HG03039 (cell line): Measurements from ENCODE around the gene LCE5A.
"Not testable (repeated sequence)": the region's sequence is repeated elsewhere in the genome, so short reads cannot be mapped to it uniquely, and the experiment has no call there.

ENCODE experiments used
- ATAC-seq: cut with Tn5 transposase; IDR thresholded peaks from one replicate; pipeline ENCODE4 v1.9.1; 2021; ENCODE audit warnings: mild to moderate bottlenecking, moderate library complexity; ENCODE audit not compliant: unreplicated experiment

LCE5A gene, protein sequence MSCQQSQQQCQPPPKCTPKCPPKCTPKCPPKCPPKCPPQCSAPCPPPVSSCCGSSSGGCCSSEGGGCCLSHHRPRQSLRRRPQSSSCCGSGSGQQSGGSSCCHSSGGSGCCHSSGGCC

DNA sequence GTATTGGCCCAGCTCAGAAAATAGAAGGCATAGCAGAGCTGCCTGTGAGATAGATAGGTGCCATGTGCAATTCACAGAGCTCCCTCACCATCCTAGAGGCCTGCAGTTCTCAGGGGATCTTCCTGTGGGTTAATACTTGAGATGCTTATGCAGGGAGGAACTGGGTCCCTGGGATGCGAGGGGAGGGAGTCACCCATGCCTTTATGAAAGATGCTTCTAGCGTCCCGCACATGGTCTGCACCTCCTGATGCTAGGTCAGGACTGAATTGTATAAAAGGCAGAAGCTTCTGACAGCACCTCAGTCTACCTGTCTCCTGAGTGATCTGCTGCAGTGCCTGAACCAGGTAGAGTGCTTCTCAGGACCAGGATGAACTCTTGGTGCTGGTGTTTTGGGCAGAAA lies at the start of gene LCE5A:
Gene LCE5A (plus strand): TSS at position 301 of the 400 bp plus-strand sequence. CDS start 732 bp downstream, outside the sequence.
- no peak for ATAC-seq

DNA sequence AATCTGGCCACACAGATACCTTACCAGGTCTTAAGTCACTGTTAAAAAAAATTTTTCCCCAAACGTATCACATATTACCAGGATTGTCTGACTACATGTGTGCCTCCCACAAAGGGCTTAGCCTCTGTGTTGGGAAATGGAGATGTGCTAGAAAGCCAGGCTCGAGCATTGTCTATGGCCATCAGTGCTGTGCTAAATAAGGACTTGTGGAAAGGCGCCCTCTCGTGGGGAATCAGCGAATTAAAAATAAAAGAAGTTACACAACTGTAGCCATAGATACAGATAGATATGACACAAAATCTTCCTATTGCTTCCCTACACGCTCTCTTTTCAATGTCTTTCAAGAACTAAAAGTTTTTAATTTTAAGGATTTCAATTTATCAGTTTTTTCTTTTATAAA lies 49.1 kb upstream of the LCE5A start:
- ATAC-seq, result no peak

DNA sequence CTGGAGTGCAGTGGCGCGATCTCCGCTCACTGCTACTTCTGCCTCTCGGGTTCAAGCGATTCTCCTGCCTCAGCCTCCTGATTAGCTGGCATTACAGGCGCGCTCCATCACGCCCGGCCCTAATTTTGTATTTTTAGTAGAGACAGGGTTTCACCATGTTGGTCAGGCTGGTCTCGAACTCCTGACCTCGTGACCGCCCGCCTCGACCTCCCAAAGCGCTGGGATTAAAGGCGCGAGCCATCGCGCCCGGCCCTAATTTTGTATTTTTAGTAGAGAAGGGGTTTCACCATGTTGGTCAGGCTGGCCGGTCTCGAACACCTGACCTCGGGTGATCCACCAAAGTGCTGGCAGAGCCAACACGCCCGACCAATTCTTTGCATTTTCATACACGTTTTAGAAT lies 48.0 kb upstream of the LCE5A start:
- no peak for ATAC-seq

DNA sequence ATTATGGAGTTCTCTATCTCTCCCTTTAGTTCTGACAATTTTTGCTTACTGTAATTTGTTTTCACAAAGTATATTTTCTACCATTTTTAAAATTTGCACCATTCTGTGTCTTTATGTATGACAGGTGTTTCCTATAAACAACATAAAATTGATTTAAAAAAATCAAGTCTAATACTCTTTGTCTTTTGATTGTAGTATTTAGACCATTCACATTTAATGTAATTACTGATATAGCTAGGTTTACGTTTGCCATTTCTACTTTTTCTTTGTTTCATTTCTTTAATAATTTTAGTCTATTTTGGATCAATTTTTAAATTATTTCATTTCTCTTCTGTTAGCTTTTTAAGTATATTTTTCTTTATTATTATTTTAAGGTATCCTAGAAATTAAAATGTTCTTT lies 44.4 kb upstream of the LCE5A start:
- no peak for ATAC-seq

DNA sequence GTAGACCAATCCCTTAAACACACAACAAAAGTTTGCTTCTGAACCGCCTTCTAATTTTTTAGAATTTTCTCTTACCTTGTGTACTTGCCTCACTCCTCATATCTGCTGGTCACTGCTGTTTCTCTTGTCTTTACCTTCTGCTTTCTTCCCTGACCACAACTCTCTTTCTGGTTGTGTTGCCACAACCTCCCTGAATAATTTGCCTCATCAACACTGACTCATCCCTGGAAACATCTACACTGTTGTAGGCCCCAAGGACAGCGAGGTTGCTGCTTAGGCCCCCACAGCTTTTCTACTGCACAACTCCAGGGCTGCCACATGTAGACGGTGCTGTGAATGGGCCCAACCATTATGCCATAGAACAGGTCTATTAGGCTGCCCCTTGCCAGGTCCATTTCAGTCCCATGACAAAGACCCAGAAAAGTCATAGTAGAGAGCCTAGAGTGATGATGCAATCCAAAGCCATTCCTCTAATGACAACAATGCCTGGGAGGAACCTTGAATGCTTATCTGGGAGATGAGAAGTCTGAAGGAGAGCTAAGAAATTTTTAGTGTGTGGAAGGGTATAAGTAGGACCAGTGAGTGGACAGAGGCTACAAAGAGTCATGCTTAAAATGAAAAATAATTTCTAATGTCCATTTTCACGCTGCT lies 36.6 kb upstream of the LCE5A start:
- ATAC-seq, result no peak

DNA sequence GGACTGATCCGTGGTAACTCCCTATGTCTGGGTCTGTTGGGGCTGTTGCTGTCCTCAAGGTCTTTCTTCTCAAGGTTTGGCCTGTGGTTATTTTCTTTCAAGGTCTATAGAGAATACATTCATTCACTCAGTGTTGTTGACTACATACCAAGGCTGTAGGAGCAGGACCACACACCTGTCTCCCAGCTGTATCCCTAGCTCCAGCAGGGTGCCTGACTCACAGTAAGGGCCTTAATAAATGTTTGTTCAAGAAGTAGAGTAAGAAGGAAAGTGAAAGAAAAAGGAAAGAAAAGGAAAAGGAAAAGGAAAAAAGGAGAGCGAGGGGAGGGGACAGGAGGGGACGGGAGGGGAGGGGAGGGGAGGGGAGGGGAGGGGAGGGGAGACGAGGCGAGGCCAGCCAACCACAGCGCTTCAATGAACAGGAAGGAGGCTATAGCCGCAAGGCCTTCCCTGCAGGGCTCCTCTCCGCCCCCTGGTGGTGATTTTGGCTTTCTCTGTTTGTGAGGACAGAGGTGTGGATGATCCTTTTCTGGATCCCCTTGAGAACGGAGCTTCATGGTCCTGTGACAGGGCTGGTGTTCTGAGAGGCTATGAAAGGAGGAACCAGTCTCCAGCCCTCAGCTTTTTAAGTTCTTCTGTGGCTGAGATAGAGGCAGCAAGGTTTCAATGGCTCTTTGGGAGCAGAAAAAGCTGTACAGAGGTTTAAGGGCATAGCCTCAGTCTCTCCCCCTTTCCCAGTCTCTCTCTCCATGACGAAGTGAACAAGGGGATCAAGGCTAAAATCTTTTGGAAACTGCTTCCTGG lies 30.6 kb upstream of the LCE5A start:
- no peak for ATAC-seq

DNA sequence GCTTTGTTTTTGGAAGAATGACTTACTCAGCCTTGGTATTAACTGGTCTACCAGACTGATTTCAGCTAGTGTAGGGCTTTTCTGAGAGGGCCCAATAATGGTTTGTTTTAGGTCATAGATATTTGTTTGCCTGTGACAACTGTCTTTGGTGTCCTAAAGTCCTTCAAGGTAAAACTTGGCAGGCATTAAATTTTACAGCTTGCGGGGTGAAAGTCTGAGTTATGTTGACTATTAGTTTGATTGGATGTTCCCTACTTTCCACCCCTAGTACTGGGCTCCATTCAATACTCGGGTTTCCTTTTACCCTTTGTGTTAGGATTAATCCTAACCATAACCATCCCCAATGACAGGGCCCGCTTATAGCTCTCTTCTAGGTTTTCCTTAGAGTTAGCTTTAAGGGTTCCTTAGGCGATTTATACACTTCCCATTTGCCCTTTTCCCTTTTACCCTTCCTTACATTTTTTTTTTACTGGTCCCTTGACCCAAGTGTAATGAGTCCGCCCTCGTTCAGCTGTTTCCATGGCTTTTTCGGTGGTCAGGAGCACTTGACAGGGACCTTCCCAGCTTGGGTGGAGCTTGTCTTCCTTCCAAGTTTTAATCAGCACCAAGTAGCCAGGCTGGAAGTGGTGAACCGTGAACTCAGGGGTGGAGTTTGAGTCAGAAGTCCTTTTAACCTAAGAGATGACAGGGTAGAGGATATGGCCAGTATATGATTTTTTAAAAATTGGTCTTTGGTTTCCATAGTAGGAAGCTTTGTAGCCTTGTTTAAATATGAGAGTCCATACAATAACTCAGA lies 28.5 kb upstream of the LCE5A start:
- no peak for ATAC-seq

DNA sequence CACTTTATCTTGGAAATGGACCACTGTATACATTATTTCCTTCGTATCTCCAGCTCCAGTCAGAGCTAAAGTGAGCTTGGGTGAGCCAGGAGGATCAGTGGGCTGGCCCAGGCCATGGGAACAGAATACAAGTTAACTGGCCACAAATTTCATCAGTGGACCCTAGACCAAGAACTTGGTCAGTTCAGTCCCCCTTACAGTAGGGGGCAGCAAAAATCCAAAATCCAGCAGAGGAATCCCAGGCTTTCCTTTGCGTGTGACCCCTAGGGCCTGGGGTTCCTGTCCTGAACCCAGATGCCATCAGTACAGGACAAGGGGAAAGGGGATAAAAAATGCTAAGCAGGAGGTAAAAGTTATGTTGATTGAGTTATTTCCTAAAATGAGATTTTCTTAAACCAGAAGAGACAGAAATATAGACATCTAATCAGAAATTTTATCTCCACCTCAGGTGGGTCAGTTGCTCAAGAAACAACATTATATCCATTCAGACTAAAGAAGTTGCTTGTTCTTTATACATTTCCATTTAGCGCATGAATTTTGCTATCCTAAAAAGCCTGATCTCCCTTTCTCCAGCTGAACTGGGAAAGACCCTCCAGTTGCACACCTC lies 24.1 kb upstream of the LCE5A start:
- no peak for ATAC-seq

DNA sequence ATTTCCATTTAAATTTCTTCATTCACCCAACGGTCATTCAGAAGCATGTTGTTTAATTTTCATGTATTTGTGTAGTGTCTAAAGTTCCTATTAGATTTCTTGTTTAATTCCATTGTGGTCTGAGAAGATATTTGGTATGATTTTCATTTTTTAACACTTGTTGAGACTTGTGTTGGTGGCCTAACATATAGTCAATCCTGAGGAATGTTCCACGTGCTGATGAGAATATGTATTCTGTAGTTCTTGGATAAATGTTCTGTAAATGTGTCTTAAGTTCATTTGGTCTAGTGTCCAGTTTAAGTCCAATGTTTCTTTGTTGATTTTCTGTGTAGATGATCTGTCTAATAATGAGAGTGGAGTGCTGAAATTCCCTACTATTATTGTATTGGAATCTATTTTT lies 22.7 kb upstream of the LCE5A start:
- no peak for ATAC-seq

DNA sequence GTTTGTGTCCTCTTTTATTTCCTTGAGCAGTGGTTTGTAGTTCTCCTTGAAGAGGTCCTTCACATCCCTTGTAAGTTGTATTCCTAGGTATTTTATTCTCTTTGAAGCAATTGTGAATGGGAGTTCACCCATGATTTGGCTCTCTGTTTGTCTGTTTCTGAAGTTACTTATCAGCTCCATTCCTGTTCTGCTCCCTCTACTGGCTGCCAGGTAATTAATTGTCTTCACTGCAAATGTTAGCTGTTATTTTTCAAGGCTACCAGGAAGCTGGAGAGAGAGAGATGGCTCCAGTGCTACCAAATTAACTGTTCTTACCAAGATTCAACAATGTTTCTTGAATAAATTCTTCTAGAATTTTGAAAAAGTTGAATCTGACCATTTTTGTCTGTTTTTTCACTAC lies 19.1 kb upstream of the LCE5A start:
- not testable (repeated sequence) for ATAC-seq

DNA sequence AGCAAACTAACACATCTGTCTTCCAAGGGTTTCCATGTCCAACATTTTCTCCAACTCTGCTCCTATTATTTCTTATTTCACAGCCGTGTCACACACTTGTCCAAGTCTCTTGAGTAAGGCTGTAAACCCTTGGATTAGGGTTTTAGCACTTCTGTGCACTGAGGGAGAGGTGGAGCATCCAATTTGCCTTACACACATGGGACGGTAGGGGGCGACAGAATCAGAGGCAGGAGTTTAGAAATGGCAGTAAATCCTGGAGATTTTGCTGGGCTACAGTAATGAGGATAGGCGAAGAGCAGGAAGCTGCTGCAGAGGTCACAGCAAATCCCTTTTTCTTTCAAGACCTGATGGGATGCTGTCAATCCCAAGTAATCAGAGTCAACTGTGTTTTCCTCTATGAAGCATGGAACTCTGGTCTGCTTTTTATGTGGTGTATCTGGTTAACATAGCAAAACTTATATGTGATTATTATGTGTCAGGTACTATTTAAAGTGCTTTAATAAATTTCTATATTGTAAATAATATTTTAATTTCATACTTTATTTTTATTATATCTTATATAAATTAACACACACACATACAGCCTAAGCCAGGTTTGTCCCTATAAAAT lies 15.4 kb upstream of the LCE5A start:
- ATAC-seq, result no peak

DNA sequence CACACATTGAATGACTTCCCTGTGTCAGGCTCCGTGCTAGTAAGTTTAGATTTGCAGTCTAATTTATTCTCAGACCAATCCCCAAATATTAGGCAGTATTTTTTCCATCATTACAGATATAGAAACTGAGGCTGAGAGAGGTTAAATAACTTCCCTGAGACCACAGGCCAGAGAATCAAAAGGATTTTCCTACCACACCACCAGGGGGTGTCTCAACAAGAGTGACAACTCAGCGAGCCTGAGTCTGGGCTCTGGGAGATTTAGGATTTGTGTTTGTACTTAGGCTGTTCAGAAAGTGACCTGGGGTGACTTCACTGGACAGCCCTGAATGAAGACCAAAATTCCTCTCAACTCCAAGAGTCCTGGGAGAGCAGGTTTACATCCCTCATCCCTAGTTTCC lies 13.3 kb upstream of the LCE5A start:
- no peak for ATAC-seq

DNA sequence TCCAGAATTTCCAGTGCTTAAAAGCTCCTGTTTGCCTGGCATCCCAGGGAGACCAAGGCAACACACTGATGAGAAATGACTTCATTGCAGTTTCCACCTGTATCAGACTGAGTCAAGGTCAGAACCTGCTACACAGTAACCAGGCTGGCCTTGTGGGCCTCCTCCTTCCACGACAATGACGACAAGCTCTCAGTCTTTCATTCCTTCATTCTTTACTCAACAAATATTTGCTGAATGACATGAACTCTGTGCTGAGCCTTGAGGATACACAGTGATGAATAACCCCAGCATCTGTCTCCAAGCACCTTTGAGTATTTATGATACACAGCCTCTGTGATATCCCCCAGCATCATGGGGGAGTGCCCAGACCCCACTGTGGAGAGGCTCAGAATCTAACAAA lies 8.9 kb upstream of the LCE5A start:
- no peak for ATAC-seq

DNA sequence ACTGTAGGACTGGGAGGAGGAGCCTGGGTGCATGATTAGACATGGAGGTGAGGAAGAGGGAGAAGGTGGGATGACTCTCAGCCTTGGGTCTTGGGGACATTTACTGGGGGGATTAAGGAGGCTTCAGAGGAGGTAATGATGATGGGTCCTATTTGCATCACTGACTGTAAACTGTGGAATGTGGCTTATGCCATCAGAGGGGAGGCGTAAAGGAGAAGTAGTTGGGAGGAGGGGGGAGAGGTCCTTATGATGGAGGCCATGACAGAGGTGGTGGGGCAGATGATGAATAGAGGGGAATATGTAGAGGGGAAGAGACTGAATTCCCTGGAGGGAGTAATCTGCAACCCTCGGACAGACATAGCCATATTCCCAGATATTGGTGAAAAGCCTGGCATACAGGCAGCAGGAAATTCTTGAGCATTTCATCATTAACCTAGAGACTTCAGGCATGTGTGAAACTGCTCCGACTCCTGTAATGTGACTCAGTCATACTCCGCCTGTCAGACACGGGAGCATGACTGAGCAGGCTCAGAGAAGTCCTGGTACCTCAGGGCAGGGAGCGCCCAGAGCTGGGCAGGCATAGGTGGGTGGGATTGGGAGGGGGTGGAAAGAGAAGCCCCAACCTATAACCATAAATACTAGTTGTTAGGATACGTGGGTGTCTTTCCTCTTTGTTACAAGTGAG lies 8.0 kb upstream of the LCE5A start:
- no peak for ATAC-seq

DNA sequence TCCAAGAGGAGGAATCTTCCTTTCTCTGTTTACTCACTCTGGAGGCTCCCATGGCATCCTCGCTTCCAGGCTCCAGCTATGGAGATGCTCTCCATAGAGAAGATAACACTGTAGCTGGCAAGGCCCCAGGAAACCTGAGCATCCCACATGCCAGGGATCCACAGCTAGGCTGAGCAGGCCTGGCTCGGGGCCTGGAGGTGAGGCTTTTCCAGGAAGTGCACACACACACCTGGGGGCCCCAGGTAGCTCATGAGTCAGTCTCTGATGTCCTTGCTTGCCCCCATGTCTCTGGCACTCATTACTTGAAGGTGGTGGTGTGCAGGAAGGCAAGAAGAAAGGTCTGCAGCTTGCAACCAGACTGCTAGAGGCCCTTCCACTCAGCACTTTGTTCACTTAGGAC lies 5.5 kb upstream of the LCE5A start:
- no peak for ATAC-seq

DNA sequence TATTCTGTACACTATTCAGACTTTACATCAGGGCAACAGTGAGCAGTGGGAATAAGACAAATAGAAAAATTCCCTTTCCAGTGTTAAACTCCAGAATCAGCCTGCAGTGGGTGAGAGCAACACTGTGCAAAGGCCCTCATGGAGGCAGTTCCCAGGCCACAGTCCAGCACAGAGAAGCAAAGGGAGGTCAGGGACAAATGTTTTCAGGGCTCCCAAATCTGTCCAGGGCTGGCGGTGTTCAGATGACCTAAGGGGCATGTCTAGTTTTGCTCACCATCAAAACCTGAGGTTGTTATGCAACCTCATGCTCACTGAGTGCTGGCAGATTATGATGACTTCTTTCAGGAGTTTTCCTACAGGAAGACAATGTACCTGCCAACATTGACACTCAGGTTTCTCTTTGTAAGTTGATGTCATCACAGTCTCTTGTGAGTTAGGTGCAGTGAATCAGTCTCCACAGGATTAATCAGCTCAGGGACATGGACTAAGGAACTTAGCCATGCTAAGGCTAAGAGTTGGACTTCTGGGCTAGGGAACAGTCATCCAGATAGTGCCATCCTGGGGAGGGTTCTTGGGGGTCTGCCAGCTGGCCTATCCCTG lies 3.6 kb upstream of the LCE5A start:
- no peak for ATAC-seq

DNA sequence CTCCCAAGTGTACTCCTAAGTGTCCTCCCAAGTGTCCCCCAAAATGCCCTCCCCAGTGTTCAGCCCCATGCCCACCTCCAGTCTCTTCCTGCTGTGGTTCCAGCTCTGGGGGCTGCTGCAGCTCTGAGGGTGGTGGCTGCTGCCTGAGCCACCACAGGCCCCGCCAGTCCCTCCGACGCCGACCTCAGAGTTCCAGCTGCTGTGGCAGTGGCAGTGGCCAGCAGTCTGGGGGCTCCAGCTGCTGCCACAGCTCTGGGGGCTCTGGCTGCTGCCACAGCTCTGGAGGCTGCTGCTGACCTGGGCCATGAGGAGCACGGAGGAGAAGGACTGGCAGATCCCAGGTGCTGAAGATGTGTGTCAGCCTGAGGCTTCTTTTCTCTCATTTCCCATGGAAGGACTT lies 993 bp downstream of the LCE5A start:
- ATAC-seq, result no peak

DNA sequence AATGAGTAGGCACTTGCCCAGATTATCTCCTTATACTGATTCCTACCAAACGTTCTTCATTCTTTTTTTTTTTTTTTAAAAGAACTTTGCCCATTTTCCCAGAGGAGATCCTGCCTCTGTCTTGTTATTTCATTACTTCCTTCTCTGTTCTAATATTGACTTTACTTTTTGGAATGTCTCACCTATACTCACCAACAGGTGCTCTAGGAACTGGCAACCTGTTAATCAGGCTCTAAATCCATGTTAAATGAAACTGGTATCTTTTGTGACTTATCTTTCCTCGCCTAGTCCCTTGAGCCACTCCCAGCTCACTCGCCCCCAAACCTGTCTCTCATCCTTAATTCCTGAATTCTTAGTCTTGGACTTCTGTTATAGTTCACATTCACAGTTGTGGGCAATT lies 2.5 kb downstream of the LCE5A start:
- ATAC-seq, result no peak

DNA sequence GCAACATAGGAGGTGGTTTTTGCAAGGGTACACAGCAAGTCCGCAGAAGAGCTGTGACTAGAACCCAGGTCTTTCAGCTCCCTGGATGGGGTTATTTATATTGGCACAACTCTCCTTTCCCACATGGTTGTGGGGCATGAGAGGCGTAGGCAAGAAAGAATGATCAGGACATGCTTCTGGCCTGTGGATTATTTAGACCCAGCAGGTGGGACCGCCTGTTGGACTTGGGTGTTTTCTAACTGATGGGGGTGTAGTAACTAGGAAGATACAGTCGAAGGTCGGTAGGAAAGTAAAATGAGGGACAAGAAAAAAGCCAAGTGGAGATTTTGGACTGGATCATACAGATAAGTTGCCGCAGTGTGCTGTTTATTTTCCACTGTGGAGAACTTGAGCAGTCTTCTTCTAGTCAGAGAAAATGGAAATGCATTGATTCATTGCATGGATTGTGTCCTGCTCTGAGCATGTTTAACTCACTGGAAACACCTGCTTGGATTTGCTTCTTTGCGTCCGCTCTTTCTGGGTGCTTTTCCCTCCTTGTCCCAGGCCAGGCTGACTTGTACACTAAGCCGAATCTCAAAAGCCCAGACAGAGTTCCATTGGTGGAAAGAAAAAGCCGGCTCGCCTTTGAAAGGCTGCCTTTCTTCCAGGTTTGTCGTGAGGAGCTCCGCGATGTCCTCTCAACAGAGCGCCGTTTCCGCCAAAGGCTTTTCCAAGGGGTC lies 4.3 kb downstream of the LCE5A start:
- ATAC-seq, result no peak
